Heart right ventricle (tissue), 16 donors: ENCODE results near the gene SLC6A9. TPM values are rescaled to one million over a fixed set of nuclear protein-coding genes. Genes with fewer than 3 reads are reported as not detected.

Experiments used
- ATAC-seq, 8 donors: fragments of 200-7000 bp; cut with Tn5 transposase; one replicate each; pipeline ENCODE4 v1.9.1; 2020; ENCODE audit warnings: mild to moderate bottlenecking in 8 of 8, moderate library complexity in 8 of 8, moderate number of reproducible peaks in 1 of 8
- DNase-seq, 2 donors: peaks; one replicate each; pipeline ENCODE4 v3.0.0-alpha.2; 2020
- H3K27ac ChIP-seq, 10 donors: fragments of 200-600 bp; sonication (generic) in 2 of 10; one replicate each; pipeline versions ENCODE4 v1.5.0 to v1.8.0; 2020 to 2022; ENCODE audit warnings: mild to moderate bottlenecking in 3 of 10
- H3K27me3 ChIP-seq, 7 donors: fragments of 200-600 bp; one replicate each; pipeline ENCODE4 v1.8.0; 2021 to 2022; ENCODE audit warnings: mild to moderate bottlenecking in 2 of 7
- H3K36me3 ChIP-seq, 9 donors: fragments of 200-600 bp; sonication (generic) in 1 of 9; one replicate each; pipeline versions ENCODE4 v1.5.0 to v1.8.0; 2020 to 2022; ENCODE audit warnings: mild to moderate bottlenecking in 2 of 9
- H3K4me1 ChIP-seq, 9 donors: fragments of 200-600 bp; sonication (generic) in 1 of 9; one replicate each; pipeline versions ENCODE4 v1.5.0 to v1.8.0; 2020 to 2022; ENCODE audit warnings: mild to moderate bottlenecking in 4 of 9
- H3K4me3 ChIP-seq, 10 donors: fragments of 200-600 bp; sonication (generic) in 2 of 10; one replicate each; pipeline versions ENCODE4 v1.5.0 to v1.8.0; 2020 to 2022; ENCODE audit warnings: mild to moderate bottlenecking in 7 of 10, moderate library complexity in 2 of 10
- H3K9me3 ChIP-seq, 11 donors: fragments of 200-600 bp in 10 of 11; sonication (generic) in 2 of 11; one replicate each; pipeline versions ENCODE4 v1.5.0 to v1.8.0; 2013 to 2022; ENCODE audit warnings: mild to moderate bottlenecking in 2 of 11, control low read depth in 1 of 11, moderate library complexity in 1 of 11
- CTCF ChIP-seq, 9 donors: fragments of 200-600 bp; sonication (generic) in 2 of 9; IDR thresholded peaks; one replicate each; pipeline versions ENCODE4 v1.5.0 to v1.8.0; 2021 to 2022; ENCODE audit warnings: antibody characterized with exemption in 9 of 9, mild to moderate bottlenecking in 5 of 9, moderate library complexity in 1 of 9
- WGBS, 2 donors: extraction: QIAGEN DNeasy Blood & Tissue Kit; methylation state at CpG; one replicate each; pipeline ENCODE4 v1.1.7; 2013; ENCODE audit warnings: inconsistent platforms in 1 of 2; 5-methylcytosine and 5-hydroxymethylcytosine counted together
- intact Hi-C, 10 donors: fragments of 100-400 bp; cut with DNase I; formaldehyde crosslinking; loops; one replicate each; pipeline versions ENCODE4 v1.11.1 to v1.14.2; 2022
- polyA plus RNA-seq, 2 donors: library from polyadenylated mRNA; stranded (reverse); fragments of 200-250 nt; gene quantifications; one replicate each; pipeline ENCODE4 v1.2.3, GENCODE V29; 2013
- total RNA-seq, 10 donors: library from RNA; stranded (reverse); fragmentation: NEBNext Ultra II Directional in 3 of 10; extraction: Animal tissue kit (Norgen Biotek cat#: 25700) in 3 of 10; gene quantifications; one replicate each; pipeline versions ENCODE4 v1.2.1 to v1.2.4, GENCODE V29; 2021 to 2023
- donor health status: Arrhythmogenic right ventricular cardiomyopathy.
- donor health status: ischemic (EF 13 %, LVEDD 7.1; RV severe dilation, severe dysfunction).
- donor health status: healthy with polysubstance abuse.
- donor health status: DM: no; HTN: yes; CAD: no.
- donor health status: DM: no; HTN: no; CAD: no.
- donor health status: ischemic (EF 25% LVEDD 6.9; RV normal size, moderate dysfunction).
- donor health status: ischemic (EF 25% LVEDD 5.7; RV mildly dilated, moderate dysfunction).
- donor health status: healthy.
- donor health status: DM: yes; HTN: yes; CAD: no.
- donor health status: Ischemic cardiomyopathy.
- donor health status: ischemic (EF 35%, LVEDD 5.7; RV mildly dilated, moderate dysfunction).
- donor health status: nonischemic (EF 11% LVEDD 7.7; RV severe dilation, severe dysfunction).
- donor health status: DM: yes; HTN: yes; CAD: no.
- donor health status: PGD.
- donor health status: ischemic (EF 29% LVEDD 5.4; RV normal size, mild dysfunction).
- donor health status: nonischemic (EF 23%, LVEDD 6.1; RV moderate dilation, normal function).

The SLC6A9 gene
- total and polyA plus RNA-seq, 12 donors = 0.32 to 1.7 (median 0.96) TPM

- H3K4me1 ChIP-seq = peaks cover 0 to 9% (median 0%) of the 10 kb centered on the region in 9 donors
- H3K27ac ChIP-seq = peak overlapping the region in 3 of 10 donors; percentile 5 to 9 (median 7)
- H3K4me3 ChIP-seq = no peak overlapping the region
- H3K36me3 ChIP-seq = no peaks in the 10 kb centered on the region
- TF ChIP-seq CTCF (IDR thresholded peaks at IDR 0.05) = no peak
- intact Hi-C loops = no loop called here
- ATAC-seq = peak; percentile 31 to 82 (median 62)
- H3K9me3 ChIP-seq = no peaks in the 10 kb centered on the region
- 57 to 58% methylated on average over 5 of the region's 5 CpGs for WGBS, 2 donors
- DNase-seq = no peak
- no peaks in the 10 kb centered on the region for H3K27me3 ChIP-seq
Observed at GRCh38 chr1:44062656-44063179, 31.5 kb upstream of the SLC6A9 start.

GRCh38 chr1:44061857-44062256 lies 30.6 kb upstream of the SLC6A9 start:
- H3K4me3 ChIP-seq = no peak overlapping the region
- WGBS, 2 donors = 53 to 57% methylated on average over 2 of the region's 2 CpGs
- no peaks in the 10 kb centered on the region for H3K9me3 ChIP-seq
- H3K4me1 ChIP-seq = peaks cover 0 to 9% (median 0%) of the 10 kb centered on the region in 9 donors
- H3K36me3 ChIP-seq = no peaks in the 10 kb centered on the region
- no peaks in the 10 kb centered on the region for H3K27me3 ChIP-seq
- intact Hi-C loops = no loop called here
- peak overlapping the region in 5 of 10 donors; percentile 2 to 49 (median 7) for H3K27ac ChIP-seq
- no peak for TF ChIP-seq CTCF (IDR thresholded peaks at IDR 0.05)
- ATAC-seq = peak; percentile 52 to 85 (median 71)
- peak in 1 of 2 donors; percentile 19 for DNase-seq

GRCh38 chr1:44060830-44061267 lies 29.6 kb upstream of the SLC6A9 start:
- peaks cover 0 to 9% (median 0%) of the 10 kb centered on the region in 9 donors for H3K4me1 ChIP-seq
- no peaks in the 10 kb centered on the region for H3K27me3 ChIP-seq
- intact Hi-C loops = no loop called here
- H3K36me3 ChIP-seq = no peaks in the 10 kb centered on the region
- ATAC-seq (no peak), DNase-seq (no peak)
- no peak overlapping the region for H3K4me3 ChIP-seq
- no peak overlapping the region for H3K27ac ChIP-seq
- H3K9me3 ChIP-seq = no peaks in the 10 kb centered on the region
- TF ChIP-seq CTCF (IDR thresholded peaks at IDR 0.05) = no peak
- WGBS, 2 donors = 83 to 89% methylated on average over 4 of the region's 4 CpGs

GRCh38 chr1:44059664-44060355 lies 28.5 kb upstream of the SLC6A9 start:
- Histone ChIP-seq H3K27me3 (no peaks in the 10 kb centered on the region), H3K4me1 (peaks cover 0 to 9% (median 0%) of the 10 kb centered on the region in 9 donors), H3K36me3 (no peaks in the 10 kb centered on the region), H3K4me3 (no peak overlapping the region), H3K9me3 (no peaks in the 10 kb centered on the region), H3K27ac (no peak overlapping the region)
- intact Hi-C loops = no loop called here
- DNase-seq (no peak), ATAC-seq (no peak)
- 69 to 70% methylated on average over 5 of the region's 5 CpGs for WGBS, 2 donors
- no peak for TF ChIP-seq CTCF (IDR thresholded peaks at IDR 0.05)
